WTC11 (cell line): ENCODE results near the gene OXGR1. TPM values are rescaled to one million over a fixed set of nuclear protein-coding genes. Genes with fewer than 3 reads are reported as not detected.

Source experiments
- ATAC-seq: fragments of 200-7000 bp; cut with Tn5 transposase; 2 replicates; pipeline ENCODE4 v1.10.0; 2021; ENCODE audit warnings: mild to moderate bottlenecking, moderate library complexity
- CTCF ChIA-PET: fragments of 300-600 bp; sonication (Branson Sonifier 250); formaldehyde crosslinking; loops from one replicate; lab custom pipeline; 2021; ENCODE audit warnings: antibody characterized with exemption; lab: Charles Lee
- POLR2A ChIA-PET: fragments of 350-600 bp; sonication (Branson Sonifier 250); formaldehyde crosslinking; loops from one replicate; lab custom pipeline; 2021; ENCODE audit warnings: antibody characterized with exemption; lab: Charles Lee
- DNase-seq: peaks from one replicate; pipeline ENCODE4 v3.0.0; 2021; ENCODE audit warnings: low spot score
- H3K27ac Mint-ChIP-seq: 2 replicates; pipeline ENCODE4 v1.8.0; 2021; ENCODE audit warnings: mixed read lengths
- H3K27me3 Mint-ChIP-seq: 2 replicates; pipeline ENCODE4 v1.8.0; 2021; ENCODE audit warnings: low read depth, mild to moderate bottlenecking, moderate library complexity, mixed read lengths
- H3K36me3 Mint-ChIP-seq: 2 replicates; pipeline ENCODE4 v1.8.0; 2021; ENCODE audit warnings: mixed read lengths
- H3K4me1 Mint-ChIP-seq: 2 replicates; pipeline ENCODE4 v1.8.0; 2022; ENCODE audit warnings: mixed read lengths
- H3K4me3 Mint-ChIP-seq: 2 replicates; pipeline ENCODE4 v1.8.0; 2021; ENCODE audit warnings: mild to moderate bottlenecking, moderate library complexity, mixed read lengths
- H3K9me3 Mint-ChIP-seq: 2 replicates; pipeline ENCODE4 v1.8.0; 2021; ENCODE audit warnings: mixed read lengths
- ATF6 ChIP-seq: sonication (generic); formaldehyde crosslinking; IDR thresholded peaks from 2 replicates; pipeline ENCODE4 v1.8.1; 2023; ENCODE audit warnings: mild to moderate bottlenecking, missing genetic modification reagents
- CREM ChIP-seq: sonication (generic); formaldehyde crosslinking; IDR thresholded peaks from 2 replicates; pipeline ENCODE4 v1.8.1; 2022; ENCODE audit warnings: mild to moderate bottlenecking, missing genetic modification reagents, moderate library complexity
- CTCF ChIP-seq: fragments of 200-600 bp; IDR thresholded peaks from 2 replicates; pipeline ENCODE4 v1.8.0; 2022; ENCODE audit warnings: antibody characterized with exemption
- E2F1 ChIP-seq: sonication (generic); formaldehyde crosslinking; IDR thresholded peaks from 2 replicates; pipeline ENCODE4 v1.8.0; 2022; ENCODE audit warnings: mild to moderate bottlenecking, missing genetic modification reagents
- ESRRA ChIP-seq: sonication (generic); formaldehyde crosslinking; IDR thresholded peaks from 2 replicates; pipeline ENCODE4 v1.8.1; 2022; ENCODE audit warnings: mild to moderate bottlenecking, missing genetic modification reagents, borderline replicate concordance
- ETV6 ChIP-seq: sonication (generic); formaldehyde crosslinking; IDR thresholded peaks from 2 replicates; pipeline ENCODE4 v1.8.1; 2022; ENCODE audit warnings: mild to moderate bottlenecking, missing genetic modification reagents
- FOXK1 ChIP-seq: sonication (generic); formaldehyde crosslinking; IDR thresholded peaks from 2 replicates; pipeline ENCODE4 v1.8.0; 2022; ENCODE audit warnings: mild to moderate bottlenecking, moderate library complexity, missing genetic modification reagents
- HMGXB4 ChIP-seq: sonication (generic); formaldehyde crosslinking; IDR thresholded peaks from 2 replicates; pipeline ENCODE4 v1.8.1; 2023; ENCODE audit warnings: mild to moderate bottlenecking, moderate library complexity, missing genetic modification reagents
- IRF1 ChIP-seq: sonication (generic); formaldehyde crosslinking; IDR thresholded peaks from 2 replicates; pipeline ENCODE4 v1.8.0; 2023; ENCODE audit warnings: missing genetic modification reagents
- MLX ChIP-seq: sonication (generic); formaldehyde crosslinking; IDR thresholded peaks from 2 replicates; pipeline ENCODE4 v1.8.1; 2023; ENCODE audit warnings: mild to moderate bottlenecking, missing genetic modification reagents, moderate library complexity
- NFATC4 ChIP-seq: fragments of 250-450 bp; sonication (Bioruptor Pico); IDR thresholded peaks from 2 replicates; pipeline ENCODE4 v1.9.0; 2021; ENCODE audit warnings: mild to moderate bottlenecking
- RELA ChIP-seq: sonication (generic); formaldehyde crosslinking; IDR thresholded peaks from 2 replicates; pipeline ENCODE4 v1.8.1; 2022; ENCODE audit warnings: missing genetic modification reagents, mild to moderate bottlenecking, borderline replicate concordance
- SOX15 ChIP-seq: fragments of 250-450 bp; sonication (Bioruptor Pico); IDR thresholded peaks from 2 replicates; pipeline ENCODE4 v1.9.0; 2021; ENCODE audit warnings: mild to moderate bottlenecking
- SP1 ChIP-seq: sonication (generic); formaldehyde crosslinking; conservative IDR thresholded peaks from 2 replicates; pipeline ENCODE4 v1.8.1; 2022; ENCODE audit warnings: missing genetic modification reagents
- ZBTB43 ChIP-seq: sonication (generic); formaldehyde crosslinking; IDR thresholded peaks from 2 replicates; pipeline ENCODE4 v1.8.1; 2023; ENCODE audit warnings: mild to moderate bottlenecking, missing genetic modification reagents
- ZNF416 ChIP-seq: fragments of 250-450 bp; sonication (Bioruptor Pico); IDR thresholded peaks from 2 replicates; pipeline ENCODE4 v1.9.0; 2021; ENCODE audit warnings: mild to moderate bottlenecking, inconsistent platforms
- ZNF423 ChIP-seq: fragments of 250-450 bp; sonication (Bioruptor Pico); IDR thresholded peaks from 2 replicates; pipeline ENCODE4 v2.1.2; 2022; ENCODE audit warnings: mild to moderate bottlenecking, moderate library complexity
- ZNF512 ChIP-seq: sonication (generic); formaldehyde crosslinking; IDR thresholded peaks from 2 replicates; pipeline ENCODE4 v1.8.1; 2022; ENCODE audit warnings: missing genetic modification reagents, borderline replicate concordance
- ZNF671 ChIP-seq: fragments of 250-450 bp; sonication (Bioruptor Pico); IDR thresholded peaks from 2 replicates; pipeline ENCODE4 v1.8.0; 2021; ENCODE audit warnings: mild to moderate bottlenecking
- total RNA-seq: library from RNA; stranded (reverse); gene quantifications from 3 replicates; pipeline ENCODE4 v1.2.3, GENCODE V29; 2021

OXGR1 gene
- total RNA-seq, 1 experiment from 2014 or later: 0.39 TPM

GRCh38 chr13:97019236-97019635 is 25.0 kb upstream of the OXGR1 start:
- Mint-ChIP-seq H3K4me3 (no peak overlapping the region), H3K27me3 (peaks cover 2% of the 10 kb centered on the region; the same call in 1 of the 2 replicates), H3K27ac (no peak overlapping the region), H3K9me3 (peaks cover 3% of the 10 kb centered on the region; the same call in 1 of the 2 replicates), H3K36me3 (no peaks in the 10 kb centered on the region), H3K4me1 (peaks cover 8% of the 10 kb centered on the region)
- TF ChIP-seq ZNF416 (CRISPR knock-in tag): no peak
- TF ChIP-seq ZNF671 (CRISPR knock-in tag): no peak
- TF ChIP-seq ATF6 (CRISPR knock-in tag): no peak
- TF ChIP-seq RELA (CRISPR knock-in tag): no peak
- no peak for TF ChIP-seq FOXK1
- TF ChIP-seq IRF1 (CRISPR knock-in tag): no peak
- no peak for TF ChIP-seq ZNF512 (CRISPR knock-in tag)
- TF ChIP-seq ESRRA (CRISPR knock-in tag): no peak
- no peak for TF ChIP-seq ZBTB43
- no peak for TF ChIP-seq ZNF423 (CRISPR knock-in tag)
- TF ChIP-seq NFATC4: no peak
- TF ChIP-seq SOX15 (CRISPR knock-in tag): no peak
- no peak for TF ChIP-seq SP1 (CRISPR knock-in tag)
- TF ChIP-seq CREM (CRISPR knock-in tag): no peak
- TF ChIP-seq MLX: no peak
- no peak for TF ChIP-seq E2F1 (CRISPR knock-in tag)
- TF ChIP-seq ETV6: no peak
- ATAC-seq (no peak), DNase-seq (no peak)
- ChIA-PET POLR2A (no interaction called here), CTCF (interaction anchor here (0.6 to 2.0 kb wide), 6 partner anchors 9 to 1395 kb away, joined by 3 to 11 read pairs (median 3); no protein-coding TSS in a partner anchor)

- H3K27me3 Mint-ChIP-seq: peaks cover 6% of the 10 kb centered on the region
- H3K36me3 Mint-ChIP-seq: no peaks in the 10 kb centered on the region
- DNase-seq: peak; percentile 29
- no peak overlapping the region for H3K27ac Mint-ChIP-seq
- H3K9me3 Mint-ChIP-seq: peaks cover 7% of the 10 kb centered on the region; the same call in 1 of the 2 replicates
- ChIA-PET POLR2A (no interaction called here), CTCF (interaction anchor here (0.6 to 2.2 kb wide), 23 partner anchors 10 to 1893 kb away, joined by 3 to 15 read pairs (median 3); no protein-coding TSS in a partner anchor)
- peaks cover 8% of the 10 kb centered on the region for H3K4me1 Mint-ChIP-seq
- peak overlapping the region; percentile 52 for H3K4me3 Mint-ChIP-seq
- ATAC-seq: peak; percentile 97
- TF ChIP-seq ZNF423 (CRISPR knock-in tag) (no peak), CTCF (peak; percentile 48), HMGXB4 (CRISPR knock-in tag) (0 out of 2 replicates have a peak, but pooled peaks have one; percentile 20)
- TF ChIP-seq, all 79 proteins: peak for 2
Observed at GRCh38 chr13:97018029-97018819, 23.9 kb upstream of the OXGR1 start.
